Activated CD4-positive, alpha-beta T cell treated with anti-CD3 and anti-CD28 coated beads, Interleukin-2, amount 50 U/mL, for 48 hours (primary cell): Measurements from ENCODE around the gene CDK2.
"Not testable (repeated sequence)": the region's sequence is repeated elsewhere in the genome, so short reads cannot be mapped to it uniquely, and the experiment has no call there.

ENCODE experiments used
- DNase-seq, 2 experiments: peaks; one replicate each; pipeline ENCODE4 v3.0.0-alpha.2; 2020

The CDK2 gene

GRCh38 chr12:55938826-55939501, 27.7 kb upstream of the CDK2 start:
- DNase-seq = peak; percentile 27 to 50

GRCh38 chr12:55940065-55940732, 26.4 kb upstream of the CDK2 start:
- DNase-seq = peak; percentile 85 to 90

- DNase-seq = no peak
Observed at GRCh38 chr12:55942055-55942454, 24.6 kb upstream of the CDK2 start.

- DNase-seq = no peak
Observed at GRCh38 chr12:55942577-55943136, 24.0 kb upstream of the CDK2 start.

GRCh38 chr12:55946553-55946952, 20.1 kb upstream of the CDK2 start:
- DNase-seq = no peak

GRCh38 chr12:55955344-55955743, 11.3 kb upstream of the CDK2 start:
- no peak for DNase-seq

- peak; percentile 54 to 63 for DNase-seq
Observed at GRCh38 chr12:55955800-55956508, 10.7 kb upstream of the CDK2 start.

- no peak for DNase-seq
Observed at GRCh38 chr12:55957106-55957859, 9.3 kb upstream of the CDK2 start.

- no peak for DNase-seq
Observed at GRCh38 chr12:55963760-55964159, 2.9 kb upstream of the CDK2 start.

- no peak for DNase-seq
Observed at GRCh38 chr12:55965240-55965639, 1.4 kb upstream of the CDK2 start.

GRCh38 chr12:55965941-55966407, 656 bp upstream of the CDK2 start, which contains the start of gene PMEL:
Gene PMEL (minus strand): TSS chr12:55966042. CDS start chr12:55966011, 31 bp downstream.
- no peak for DNase-seq

- DNase-seq = no peak
Observed at GRCh38 chr12:55969356-55969755, 2.7 kb downstream of the CDK2 start.

- DNase-seq = no peak
Observed at GRCh38 chr12:55970775-55971174, 4.1 kb downstream of the CDK2 start.

- DNase-seq = no peak
Observed at GRCh38 chr12:55972042-55972441, 5.4 kb downstream of the CDK2 start.

- DNase-seq = no peak
Observed at GRCh38 chr12:55972456-55972855, 5.8 kb downstream of the CDK2 start.

GRCh38 chr12:55972911-55973598, 6.4 kb downstream of the CDK2 start:
- DNase-seq = no peak

- DNase-seq = peak; percentile 97 to 99
Observed at GRCh38 chr12:55973599-55974307, 7.1 kb downstream of the CDK2 start, which contains the start of gene RAB5B. Gene RAB5B (plus strand): TSS chr12:55974078. CDS start chr12:55986961, 12,883 bp downstream.

- peak; percentile 46 to 57 for DNase-seq
Observed at GRCh38 chr12:55974308-55974730, 7.7 kb downstream of the CDK2 start.

GRCh38 chr12:55978393-55978792, 11.8 kb downstream of the CDK2 start:
- no peak for DNase-seq

- DNase-seq = no peak
Observed at GRCh38 chr12:55979069-55979468, 12.4 kb downstream of the CDK2 start.

- DNase-seq = not testable (repeated sequence)
Observed at GRCh38 chr12:55981882-55982281, 15.3 kb downstream of the CDK2 start.
